GM12873 (cell line): ENCODE data around the gene FAM50A.

Source experiments
- TF ChIP-seq, protein P1 (sequence below): IDR thresholded peaks from 2 replicates; pipeline ENCODE4 v1.5.1; 2012; ENCODE audit warnings: low read depth, mild to moderate bottlenecking, moderate library complexity, low read length, control low read depth; ENCODE audit not compliant: insufficient read depth; ENCODE audit errors: missing control alignments

FAM50A gene

DNA sequence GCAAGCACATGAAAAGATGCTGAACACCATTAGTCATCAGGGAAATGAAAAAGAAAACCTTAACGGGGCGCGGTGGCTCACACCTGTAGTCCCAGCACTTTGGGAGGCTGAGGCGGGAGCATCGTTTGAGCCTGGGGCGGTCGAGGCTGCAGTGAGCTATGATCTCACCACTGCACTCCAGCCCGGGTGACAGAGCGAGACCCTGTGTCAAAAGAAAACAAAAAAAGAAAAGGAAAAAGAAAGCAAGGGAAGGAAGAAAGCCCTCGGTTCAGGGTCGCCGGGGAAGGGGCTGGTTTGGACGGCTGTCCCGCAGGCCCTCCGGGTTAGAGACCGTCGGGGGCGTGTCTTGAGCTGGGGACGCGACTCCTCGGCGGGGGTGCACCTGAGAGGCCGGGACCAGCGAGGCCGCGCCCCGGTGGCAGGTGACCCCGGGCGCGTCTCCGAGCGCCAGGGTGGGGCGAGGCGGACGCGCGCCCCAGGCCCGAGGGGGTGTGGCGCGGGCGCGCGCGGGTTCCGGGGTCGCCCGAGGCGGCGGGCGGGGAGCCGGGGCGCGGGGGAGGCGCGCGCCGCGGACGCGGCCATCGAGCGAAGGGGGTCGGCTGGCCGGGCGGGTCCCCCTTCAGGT, 13.7 kb downstream of the FAM50A start:
- TF ChIP-seq, protein P1, sequence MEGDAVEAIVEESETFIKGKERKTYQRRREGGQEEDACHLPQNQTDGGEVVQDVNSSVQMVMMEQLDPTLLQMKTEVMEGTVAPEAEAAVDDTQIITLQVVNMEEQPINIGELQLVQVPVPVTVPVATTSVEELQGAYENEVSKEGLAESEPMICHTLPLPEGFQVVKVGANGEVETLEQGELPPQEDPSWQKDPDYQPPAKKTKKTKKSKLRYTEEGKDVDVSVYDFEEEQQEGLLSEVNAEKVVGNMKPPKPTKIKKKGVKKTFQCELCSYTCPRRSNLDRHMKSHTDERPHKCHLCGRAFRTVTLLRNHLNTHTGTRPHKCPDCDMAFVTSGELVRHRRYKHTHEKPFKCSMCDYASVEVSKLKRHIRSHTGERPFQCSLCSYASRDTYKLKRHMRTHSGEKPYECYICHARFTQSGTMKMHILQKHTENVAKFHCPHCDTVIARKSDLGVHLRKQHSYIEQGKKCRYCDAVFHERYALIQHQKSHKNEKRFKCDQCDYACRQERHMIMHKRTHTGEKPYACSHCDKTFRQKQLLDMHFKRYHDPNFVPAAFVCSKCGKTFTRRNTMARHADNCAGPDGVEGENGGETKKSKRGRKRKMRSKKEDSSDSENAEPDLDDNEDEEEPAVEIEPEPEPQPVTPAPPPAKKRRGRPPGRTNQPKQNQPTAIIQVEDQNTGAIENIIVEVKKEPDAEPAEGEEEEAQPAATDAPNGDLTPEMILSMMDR: no peak

DNA sequence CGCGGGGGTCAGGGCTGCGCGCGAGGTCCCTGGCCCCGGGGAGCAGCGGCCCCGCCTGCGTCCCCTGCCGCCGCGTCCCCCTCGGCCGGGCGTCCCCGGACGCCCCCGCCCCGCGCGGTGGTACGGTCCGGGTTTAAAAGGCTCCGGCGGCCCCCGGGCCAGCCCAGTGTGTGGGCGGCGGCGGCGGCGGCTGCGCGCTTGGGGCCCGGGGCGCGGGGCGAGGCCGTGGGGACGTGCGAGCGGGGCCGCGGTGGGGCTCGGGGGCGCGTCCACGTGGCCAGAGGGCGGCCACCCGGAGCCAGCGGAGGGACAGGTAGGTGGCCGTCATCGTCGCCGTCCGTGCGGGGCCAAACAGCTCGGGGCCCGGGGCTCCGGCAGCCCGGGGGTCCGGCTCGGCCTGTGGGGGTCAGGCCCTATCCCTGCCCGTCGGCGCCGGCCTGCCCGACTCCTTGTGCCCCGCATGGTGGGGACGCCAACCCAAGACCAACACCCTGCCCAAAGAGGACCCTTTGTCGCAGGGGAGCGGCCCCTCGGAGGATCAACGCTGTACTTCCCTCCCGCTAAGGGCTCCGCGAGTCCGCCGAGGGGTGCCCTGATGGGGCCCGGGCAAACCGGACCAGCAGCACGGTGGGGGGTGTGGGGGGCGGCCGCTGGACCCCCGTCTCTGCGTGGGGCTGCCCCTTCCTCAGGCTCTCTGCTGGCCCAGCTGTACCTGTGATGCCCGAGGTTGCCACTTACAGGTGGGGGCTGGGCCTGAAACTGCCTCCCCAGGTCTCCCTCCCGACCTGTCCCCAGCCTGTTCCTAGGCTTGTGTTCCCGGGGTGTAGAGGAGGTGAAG, 14.4 kb downstream of the FAM50A start, which contains the start of gene PLXNA3:
Gene PLXNA3, plus strand, starts transcription at position 166 of the 838 bp plus-strand sequence. CDS start 1,903 bp downstream, outside the sequence.
- TF ChIP-seq, protein P1: no peak

DNA sequence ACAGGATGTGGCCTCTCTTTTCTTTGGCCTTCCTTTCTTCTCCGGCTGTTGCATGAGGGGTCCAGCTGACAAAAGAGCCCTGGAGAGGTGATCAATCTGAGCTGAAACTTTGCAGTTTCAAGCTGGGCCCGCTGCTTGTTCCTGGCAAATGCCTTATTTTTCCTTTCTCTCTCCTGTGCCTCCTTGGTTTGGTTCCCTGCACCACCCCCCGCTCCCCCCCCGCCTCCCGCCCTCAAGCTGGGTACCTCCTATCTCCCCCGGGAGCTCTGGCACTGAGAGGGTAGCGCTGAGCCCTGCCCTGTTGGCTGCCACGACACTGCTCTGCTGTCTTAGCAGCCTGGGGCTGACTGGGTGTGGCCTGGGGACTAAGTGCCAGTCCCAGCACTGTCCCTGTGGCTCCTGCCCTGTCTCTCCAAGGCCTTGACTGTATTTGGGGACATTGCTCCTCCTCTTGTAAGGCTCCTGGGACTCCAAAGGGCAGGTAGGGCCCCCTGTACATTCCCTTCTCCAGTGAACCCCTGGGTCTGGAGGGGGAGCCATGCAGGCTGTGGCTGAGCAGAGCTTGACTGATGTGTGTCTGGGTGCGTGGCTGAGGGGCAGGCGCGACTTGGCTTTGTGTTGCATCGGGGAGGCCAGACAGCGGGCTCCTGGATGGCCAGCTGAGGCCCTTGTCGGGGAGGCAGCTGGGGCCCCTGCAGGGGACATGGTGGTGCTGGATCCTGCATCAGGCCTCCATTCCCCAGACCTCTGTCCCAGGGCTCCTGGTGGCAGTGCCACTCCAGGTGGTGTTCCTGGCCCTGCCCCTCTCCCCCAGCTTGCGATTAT, 15.2 kb downstream of the FAM50A start:
- TF ChIP-seq, protein P1: no peak

DNA sequence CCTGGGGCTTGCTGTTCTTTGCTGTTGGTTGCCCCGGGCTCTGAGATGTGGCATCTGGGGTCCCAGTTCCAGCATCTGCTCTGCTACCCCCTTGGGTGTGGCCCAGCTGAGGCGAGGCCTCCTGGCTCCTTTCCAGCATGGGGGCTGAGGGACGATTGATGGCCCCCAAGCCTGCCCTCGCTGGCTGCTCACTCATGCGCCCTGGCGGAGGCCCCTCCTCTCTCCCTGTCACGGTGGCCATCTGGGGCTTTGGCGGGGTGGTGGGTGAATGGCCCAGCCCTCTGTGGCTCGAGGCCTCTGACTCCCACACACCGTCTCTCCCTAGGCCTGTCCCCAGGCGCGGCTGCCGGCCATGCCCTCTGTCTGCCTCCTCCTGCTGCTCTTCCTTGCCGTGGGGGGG, 15.9 kb downstream of the FAM50A start:
- TF ChIP-seq, protein P1: no peak

DNA sequence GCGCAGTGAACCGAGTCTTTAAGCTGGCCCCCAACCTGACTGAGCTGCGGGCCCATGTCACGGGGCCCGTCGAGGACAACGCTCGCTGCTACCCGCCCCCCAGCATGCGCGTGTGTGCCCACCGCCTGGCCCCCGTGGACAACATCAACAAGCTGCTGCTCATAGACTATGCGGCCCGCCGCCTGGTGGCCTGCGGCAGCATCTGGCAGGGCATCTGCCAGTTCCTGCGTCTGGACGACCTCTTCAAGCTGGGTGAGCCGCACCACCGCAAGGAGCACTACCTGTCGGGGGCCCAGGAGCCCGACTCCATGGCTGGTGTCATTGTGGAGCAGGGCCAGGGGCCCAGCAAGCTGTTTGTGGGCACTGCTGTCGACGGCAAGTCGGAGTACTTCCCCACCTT, 16.4 kb downstream of the FAM50A start:
- TF ChIP-seq, protein P1: no peak

DNA sequence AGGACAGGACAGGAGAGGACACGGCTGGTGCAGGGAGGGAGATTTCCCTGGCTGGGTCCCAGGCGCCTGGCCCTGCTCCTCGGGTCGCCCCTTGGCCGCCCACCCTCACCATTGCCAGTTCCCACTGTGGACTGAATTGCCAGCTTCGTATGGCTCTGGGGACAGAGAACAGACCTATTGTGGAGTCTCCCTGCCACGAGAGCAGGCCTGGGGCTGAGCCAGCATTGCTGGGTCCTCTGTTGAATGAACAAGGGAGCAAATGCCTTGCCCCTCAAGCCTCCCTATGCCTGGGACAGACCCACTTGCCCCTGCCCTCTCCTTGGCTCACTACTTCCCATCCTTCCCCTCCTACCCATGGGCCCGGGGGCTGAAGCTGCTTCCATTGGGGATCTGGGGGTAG, 18.5 kb downstream of the FAM50A start:
- TF ChIP-seq, protein P1: no peak

DNA sequence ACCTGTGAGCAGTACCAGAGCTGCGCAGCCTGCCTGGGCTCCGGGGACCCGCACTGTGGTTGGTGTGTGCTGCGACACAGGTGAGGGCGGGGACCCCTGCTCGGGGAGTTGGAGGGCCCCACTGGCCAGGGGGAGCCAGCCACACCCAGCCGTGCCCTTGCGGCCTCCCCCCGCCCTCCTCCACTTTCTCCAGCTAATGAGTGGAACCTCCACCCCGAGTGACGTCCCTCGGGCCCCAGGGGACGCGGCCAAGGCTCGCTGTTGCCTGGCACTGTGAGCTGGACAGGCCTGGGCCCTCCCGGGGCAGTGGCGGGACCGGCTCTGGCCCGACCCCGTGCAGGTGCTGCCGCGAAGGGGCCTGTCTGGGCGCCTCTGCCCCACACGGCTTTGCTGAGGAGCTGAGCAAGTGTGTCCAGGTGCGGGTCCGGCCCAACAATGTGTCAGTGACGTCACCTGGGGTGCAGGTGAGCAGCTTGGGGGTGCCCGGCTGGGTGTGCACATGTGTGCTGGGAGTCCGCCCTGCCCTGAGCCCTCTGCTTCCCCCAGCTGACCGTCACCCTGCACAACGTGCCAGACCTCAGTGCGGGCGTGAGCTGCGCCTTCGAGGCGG, 19.8 kb downstream of the FAM50A start:
- TF ChIP-seq, protein P1: no peak
